GM23338 (cell line): ENCODE data around the gene UBE2K. TPM values are rescaled to one million over a fixed set of nuclear protein-coding genes. Genes with fewer than 3 reads are reported as not detected.

Experiments used
- ATAC-seq: fragments of 200-7000 bp; cut with Tn5 transposase; 3 replicates; pipeline ENCODE4 v1.9.1; 2020
- DNase-seq: peaks from one replicate; pipeline ENCODE4 v3.0.0-alpha.2; 2015; ENCODE audit warnings: low spot score
- H2AFZ ChIP-seq: fragments of 200-600 bp; sonication (generic); 2 replicates; pipeline ENCODE4 v1.8.0; 2016; ENCODE audit warnings: antibody characterized with exemption, mild to moderate bottlenecking, moderate library complexity
- H3F3A ChIP-seq: fragments of 200-600 bp; sonication (generic); replicated peaks from 2 replicates; pipeline ENCODE4 v1.8.0; 2017; ENCODE audit warnings: antibody characterized with exemption, mixed run types, low read depth
- H3K27ac ChIP-seq: fragments of 200-600 bp; sonication (generic); 2 replicates; pipeline ENCODE4 v1.6.1; 2016; ENCODE audit warnings: low read depth
- H3K27me3 ChIP-seq: fragments of 200-600 bp; sonication (generic); 2 replicates; pipeline ENCODE4 v1.8.0; 2016; ENCODE audit warnings: mild to moderate bottlenecking, mixed run types, moderate library complexity; ENCODE audit not compliant: insufficient read depth
- H3K36me3 ChIP-seq: fragments of 200-600 bp; sonication (generic); 2 replicates; pipeline ENCODE4 v1.8.0; 2016; ENCODE audit warnings: mild to moderate bottlenecking; ENCODE audit not compliant: insufficient read depth
- H3K4me1 ChIP-seq: fragments of 200-600 bp; sonication (generic); 2 replicates; pipeline ENCODE4 v1.8.0; 2016; ENCODE audit warnings: mild to moderate bottlenecking, moderate library complexity; ENCODE audit not compliant: insufficient read depth
- H3K4me2 ChIP-seq: fragments of 200-600 bp; sonication (generic); 2 replicates; pipeline ENCODE4 v1.7.1; 2017; ENCODE audit warnings: mixed run types
- H3K4me3 ChIP-seq: fragments of 200-600 bp; sonication (generic); 2 replicates; pipeline ENCODE4 v1.6.1; 2016; ENCODE audit warnings: mixed run types
- H3K79me2 ChIP-seq: fragments of 200-600 bp; sonication (generic); replicated peaks from 2 replicates; pipeline ENCODE4 v1.8.0; 2017; ENCODE audit warnings: mild to moderate bottlenecking; ENCODE audit not compliant: insufficient read depth
- H3K9me2 ChIP-seq: fragments of 200-600 bp; sonication (generic); 2 replicates; pipeline ENCODE4 v1.8.0; 2017; ENCODE audit not compliant: insufficient read depth
- H4K20me1 ChIP-seq: fragments of 200-600 bp; sonication (generic); replicated peaks from 2 replicates; pipeline ENCODE4 v1.8.0; 2017; ENCODE audit warnings: mild to moderate bottlenecking; ENCODE audit not compliant: insufficient read depth
- H3K27ac Mint-ChIP-seq: 2 replicates; pipeline ENCODE4 v1.8.0; 2020; ENCODE audit warnings: inconsistent platforms, mild to moderate bottlenecking, moderate library complexity, mixed read lengths
- H3K27me3 Mint-ChIP-seq: 3 replicates; pipeline ENCODE4 v1.8.0; 2022; ENCODE audit warnings: low read depth, mild to moderate bottlenecking, moderate library complexity, mixed read lengths, inconsistent platforms; ENCODE audit not compliant: insufficient read depth, poor library complexity
- H3K36me3 Mint-ChIP-seq: 3 replicates; pipeline ENCODE4 v1.8.0; 2021; ENCODE audit warnings: low read depth, mild to moderate bottlenecking, inconsistent platforms, moderate library complexity, mixed read lengths
- H3K4me1 Mint-ChIP-seq: 3 replicates; pipeline ENCODE4 v1.8.0; 2020; ENCODE audit warnings: mild to moderate bottlenecking, inconsistent platforms, mixed read lengths
- H3K4me3 Mint-ChIP-seq: 3 replicates; pipeline ENCODE4 v1.8.0; 2021; ENCODE audit warnings: moderate library complexity, mild to moderate bottlenecking, inconsistent platforms, mixed read lengths
- H3K9me3 Mint-ChIP-seq: 3 replicates; pipeline ENCODE4 v1.8.0; 2020; ENCODE audit warnings: moderate library complexity, mild to moderate bottlenecking, inconsistent platforms, mixed read lengths
- CREB1 ChIP-seq: fragments of 250-450 bp; sonication (Bioruptor Pico); IDR thresholded peaks from 2 replicates; pipeline ENCODE4 v1.5.0; 2020; ENCODE audit warnings: low read depth, mild to moderate bottlenecking, moderate library complexity
- ETS1 ChIP-seq: IDR thresholded peaks from 2 replicates; pipeline ENCODE4 v1.6.1; 2016; ENCODE audit warnings: antibody characterized with exemption
- EZH2 ChIP-seq: fragments of 200-600 bp; sonication (generic); IDR thresholded peaks from one replicate; pipeline ENCODE4 v1.8.0; 2017; ENCODE audit warnings: antibody characterized with exemption, mild to moderate bottlenecking, low read depth; ENCODE audit not compliant: unreplicated experiment
- EZH2phosphoT487 ChIP-seq: fragments of 200-600 bp; sonication (generic); IDR thresholded peaks from one replicate; pipeline ENCODE4 v1.8.1; 2018; ENCODE audit warnings: antibody characterized with exemption; ENCODE audit not compliant: unreplicated experiment
- JUNB ChIP-seq: IDR thresholded peaks from one replicate; pipeline ENCODE4 v1.6.1; 2016; ENCODE audit warnings: antibody characterized with exemption; ENCODE audit not compliant: unreplicated experiment
- NANOG ChIP-seq: IDR thresholded peaks from 2 replicates; pipeline ENCODE4 v1.6.1; 2016; ENCODE audit warnings: antibody characterized with exemption, borderline replicate concordance
- POLR2AphosphoS5 ChIP-seq: IDR thresholded peaks from 2 replicates; pipeline ENCODE4 v1.6.1; 2016; ENCODE audit warnings: antibody characterized with exemption, low read depth
- REST ChIP-seq: IDR thresholded peaks from one replicate; pipeline ENCODE4 v1.6.1; 2018; ENCODE audit warnings: antibody characterized with exemption; ENCODE audit not compliant: unreplicated experiment
- STAT1 ChIP-seq: IDR thresholded peaks from one replicate; pipeline ENCODE4 v1.6.1; 2016; ENCODE audit warnings: antibody characterized with exemption; ENCODE audit not compliant: unreplicated experiment
- ZNF114 ChIP-seq: fragments of 250-450 bp; sonication (Bioruptor Pico); IDR thresholded peaks from 2 replicates; pipeline ENCODE4 v1.5.0; 2020; ENCODE audit warnings: mild to moderate bottlenecking, moderate library complexity
- ZNF331 ChIP-seq: fragments of 250-450 bp; sonication (Bioruptor Pico); IDR thresholded peaks from 2 replicates; pipeline ENCODE4 v1.5.0; 2020; ENCODE audit warnings: low read depth, mild to moderate bottlenecking, moderate library complexity
- ZNF462 ChIP-seq: fragments of 250-450 bp; sonication (Bioruptor Pico); IDR thresholded peaks from 2 replicates; pipeline ENCODE4 v1.5.0; 2020; ENCODE audit warnings: mild to moderate bottlenecking, moderate library complexity
- polyA plus RNA-seq: library from polyadenylated mRNA; unstranded; fragments of >200 nt; fragmentation: Nextera tagmentation; extraction: Ambion mirVana; gene quantifications from 2 replicates; pipeline ENCODE4 v1.2.1, GENCODE V29; 2016
- total RNA-seq: library from RNA; depleted of rRNA; stranded (reverse); fragments of >200 nt; shearing (Covaris generic); gene quantifications from 2 replicates; pipeline ENCODE4 v1.2.3, GENCODE V29; 2014
- TF ChIP-seq, protein P1 (sequence below), 2 experiments: fragments of 200-600 bp in 1 of 2; sonication (generic) in 1 of 2; conservative IDR thresholded peaks; 2 replicates each; pipeline versions ENCODE4 v1.5.1 to v1.6.1; 2016 to 2017; ENCODE audit warnings: antibody characterized with exemption in 2 of 2, low read depth in 2 of 2, mild to moderate bottlenecking in 2 of 2, moderate library complexity in 1 of 2

Gene UBE2K
- total and polyA plus RNA-seq, 2 experiments from 2014 or later: 97.7 to 207 TPM

DNA sequence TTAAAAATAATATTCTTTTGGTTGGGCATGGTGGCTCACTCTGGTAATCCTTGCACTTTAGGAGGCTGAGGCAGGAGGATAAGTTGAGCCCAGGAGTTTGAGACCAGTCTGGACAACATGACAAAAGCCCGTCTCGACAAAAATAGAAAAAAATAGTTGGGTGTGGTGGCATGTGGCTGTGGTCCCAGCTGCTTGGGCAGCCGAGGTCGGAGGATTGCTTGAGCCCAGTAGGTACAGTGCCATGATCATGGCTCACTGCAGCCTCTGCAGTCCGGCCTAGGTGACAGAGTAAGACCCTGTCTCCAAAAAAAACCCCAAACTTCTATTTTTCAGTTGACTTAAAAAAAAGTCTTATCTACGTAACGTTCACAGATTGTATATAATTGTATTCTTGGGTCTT is 23.9 kb downstream of the UBE2K start:
- no peak overlapping the region for H3K4me3 ChIP-seq
- peaks cover 22% of the 10 kb centered on the region for H3K4me1 Mint-ChIP-seq
- no peak for DNase-seq
- no peak overlapping the region for H3K4me3 Mint-ChIP-seq
- H3F3A ChIP-seq: peaks cover 11% of the 10 kb centered on the region; the same call in 1 of the 2 replicates
- no peak overlapping the region for H3K27ac ChIP-seq
- no peak overlapping the region for H3K4me2 ChIP-seq
- no peak overlapping the region for H2AFZ ChIP-seq
- peaks cover 77% of the 10 kb centered on the region for H4K20me1 ChIP-seq
- peaks cover 5% of the 10 kb centered on the region for H3K4me1 ChIP-seq
- H3K36me3 Mint-ChIP-seq: peaks cover 44% of the 10 kb centered on the region
- no peaks in the 10 kb centered on the region for H3K27me3 ChIP-seq
- no peak for TF ChIP-seq ZNF114 (CRISPR knock-in tag)
- no peak for TF ChIP-seq ETS1
- TF ChIP-seq NANOG: no peak
- TF ChIP-seq CREB1 (CRISPR knock-in tag): no peak
- TF ChIP-seq ZNF462 (CRISPR knock-in tag): no peak
- no peak for TF ChIP-seq POLR2AphosphoS5
- TF ChIP-seq EZH2phosphoT487: no peak
- TF ChIP-seq, protein P1, sequence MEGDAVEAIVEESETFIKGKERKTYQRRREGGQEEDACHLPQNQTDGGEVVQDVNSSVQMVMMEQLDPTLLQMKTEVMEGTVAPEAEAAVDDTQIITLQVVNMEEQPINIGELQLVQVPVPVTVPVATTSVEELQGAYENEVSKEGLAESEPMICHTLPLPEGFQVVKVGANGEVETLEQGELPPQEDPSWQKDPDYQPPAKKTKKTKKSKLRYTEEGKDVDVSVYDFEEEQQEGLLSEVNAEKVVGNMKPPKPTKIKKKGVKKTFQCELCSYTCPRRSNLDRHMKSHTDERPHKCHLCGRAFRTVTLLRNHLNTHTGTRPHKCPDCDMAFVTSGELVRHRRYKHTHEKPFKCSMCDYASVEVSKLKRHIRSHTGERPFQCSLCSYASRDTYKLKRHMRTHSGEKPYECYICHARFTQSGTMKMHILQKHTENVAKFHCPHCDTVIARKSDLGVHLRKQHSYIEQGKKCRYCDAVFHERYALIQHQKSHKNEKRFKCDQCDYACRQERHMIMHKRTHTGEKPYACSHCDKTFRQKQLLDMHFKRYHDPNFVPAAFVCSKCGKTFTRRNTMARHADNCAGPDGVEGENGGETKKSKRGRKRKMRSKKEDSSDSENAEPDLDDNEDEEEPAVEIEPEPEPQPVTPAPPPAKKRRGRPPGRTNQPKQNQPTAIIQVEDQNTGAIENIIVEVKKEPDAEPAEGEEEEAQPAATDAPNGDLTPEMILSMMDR (conservative IDR thresholded peaks at IDR 0.05; ENCODE audit: low read depth in 2 of 2): no peak
- no peak for TF ChIP-seq EZH2
- no peak for TF ChIP-seq REST
- TF ChIP-seq STAT1: no peak
- no peak for TF ChIP-seq JUNB
- no peak for TF ChIP-seq ZNF331 (CRISPR knock-in tag)
- H3K27me3 Mint-ChIP-seq: peaks cover 2% of the 10 kb centered on the region
- no peak overlapping the region for H3K27ac Mint-ChIP-seq
- H3K36me3 ChIP-seq: no peaks in the 10 kb centered on the region
- ATAC-seq: no peak
- H3K9me3 Mint-ChIP-seq: peaks cover 12% of the 10 kb centered on the region; the same call in 2 of the 3 replicates
- H3K79me2 ChIP-seq: peaks cover 100% of the 10 kb centered on the region
- H3K9me2 ChIP-seq: no peaks in the 10 kb centered on the region
